ENCODE results near the gene FCER2.

The FCER2 gene

GRCh38 chr19:7699417-7700401 is 2.2 kb downstream of the FCER2 start:
- peak in 1 of 2 donors; percentile 30 for DNase-seq

GRCh38 chr19:7699003-7699402 is 2.9 kb downstream of the FCER2 start:
- no peak for DNase-seq

GRCh38 chr19:7698583-7698982 is 3.3 kb downstream of the FCER2 start:
- no peak for DNase-seq

DNA sequence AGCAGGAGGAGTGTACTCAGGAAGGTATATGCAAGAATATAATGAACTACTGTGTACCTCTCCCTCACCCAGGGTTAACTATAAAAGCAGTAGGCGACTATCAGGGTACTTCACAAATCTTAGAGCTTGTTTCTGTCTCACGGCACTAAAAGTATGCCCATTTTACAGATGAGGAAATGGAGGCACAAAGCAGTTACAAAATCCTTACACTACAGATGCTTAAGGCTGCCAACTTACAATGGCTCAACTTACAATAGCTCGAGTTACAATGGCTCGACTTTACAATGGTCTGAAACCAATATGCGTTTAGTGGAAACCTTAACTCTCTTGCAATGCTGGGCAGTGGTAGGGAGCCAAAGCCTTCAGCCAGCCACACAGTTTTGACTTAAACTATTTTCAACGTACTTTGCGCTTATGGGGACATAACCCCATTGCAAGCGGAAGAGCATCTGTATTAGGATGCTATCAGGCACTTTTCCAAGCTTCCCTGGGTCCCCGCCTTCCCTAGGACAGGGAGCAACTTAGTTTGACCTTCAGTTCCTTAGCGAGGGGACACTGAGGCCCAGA is 4.1 kb downstream of the FCER2 start:
- DNase-seq: no peak

DNA sequence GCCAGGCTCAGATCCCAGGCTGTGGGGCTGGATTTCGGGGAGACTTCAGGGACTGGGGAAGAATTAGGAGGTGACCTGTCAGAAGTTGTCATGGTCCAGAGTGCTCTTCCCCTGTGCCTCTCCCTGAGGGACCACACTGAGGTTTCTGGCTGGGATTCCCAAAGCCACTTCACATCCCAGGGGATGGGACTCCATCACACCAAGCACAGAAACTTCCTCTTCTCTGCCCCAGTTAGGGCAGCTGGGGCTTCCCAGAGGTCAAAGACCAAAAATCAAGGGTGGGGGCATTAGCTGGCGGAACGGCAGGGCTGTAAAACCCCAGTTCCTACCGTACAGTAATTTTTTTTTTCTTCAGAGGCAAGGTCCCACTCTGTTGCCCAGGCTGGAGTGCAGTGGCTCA is 7.4 kb downstream of the FCER2 start:
- no peak for DNase-seq

DNA sequence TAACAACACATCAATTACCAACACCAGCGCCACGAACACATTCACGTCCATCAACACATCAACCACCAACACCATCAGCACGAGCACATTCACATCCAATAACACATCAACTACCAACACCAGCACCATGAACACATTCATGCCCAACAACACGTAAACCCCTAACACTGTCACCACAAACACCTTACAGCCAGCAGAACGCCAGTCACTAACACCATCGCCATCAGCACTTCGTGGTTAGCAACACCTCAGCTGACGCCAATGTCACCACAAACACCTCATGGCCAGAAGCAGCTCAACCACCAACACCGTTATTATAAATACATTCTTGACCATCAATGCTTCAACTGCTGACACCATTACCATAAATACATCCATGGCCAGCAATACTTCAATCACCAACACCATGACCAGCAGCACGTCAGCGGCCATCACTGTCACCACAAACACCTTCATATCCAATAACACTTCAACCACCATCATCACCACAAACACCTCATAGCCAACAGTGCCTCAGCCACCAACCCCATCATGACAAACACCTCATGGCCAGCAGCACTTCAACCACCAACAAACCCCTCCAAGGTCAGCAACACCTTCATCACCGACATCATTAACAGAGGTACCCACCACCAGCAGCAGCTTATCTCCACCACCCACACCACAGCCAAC is 9.4 kb downstream of the FCER2 start:
- peak; percentile 47 for DNase-seq

DNA sequence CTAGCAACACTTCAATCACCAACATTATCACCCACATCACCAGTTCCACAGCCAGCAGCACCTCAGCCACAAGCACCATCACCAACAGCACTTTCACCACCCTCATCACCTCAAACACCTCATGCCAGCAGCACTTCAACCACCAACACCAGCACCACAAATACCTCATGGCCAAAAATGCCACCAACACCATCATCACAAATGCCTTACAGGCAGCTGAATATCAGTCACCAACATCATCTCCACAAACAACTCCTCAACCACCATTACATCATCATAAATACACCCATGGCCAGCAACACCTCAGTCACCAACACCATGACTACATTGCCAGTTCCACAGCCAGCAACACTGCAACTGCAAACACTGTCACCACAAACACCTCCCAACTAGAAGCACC is 10.4 kb downstream of the FCER2 start:
- peak in 1 of 2 donors; percentile 47 for DNase-seq

DNA sequence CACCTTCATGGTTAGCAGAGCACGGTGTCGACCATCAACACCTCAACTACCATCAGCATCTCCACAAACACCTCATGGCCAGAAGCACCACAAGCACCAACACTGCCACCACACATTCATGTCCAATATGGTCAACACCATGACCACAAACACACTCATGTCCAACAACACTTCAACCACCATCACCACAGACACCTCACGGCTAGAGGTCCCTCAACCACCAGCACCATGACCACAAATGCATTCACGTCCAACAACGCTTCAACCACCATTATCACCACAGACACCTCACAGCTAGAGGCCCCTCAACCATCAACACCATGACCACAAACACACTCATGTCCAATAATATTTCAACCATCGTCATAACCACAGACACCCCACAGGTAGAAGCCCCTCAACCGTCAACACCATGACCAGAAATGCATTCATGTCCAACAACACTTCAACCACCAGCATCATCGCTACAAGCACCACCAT is 11.1 kb downstream of the FCER2 start:
- DNase-seq: peak in 1 of 2 donors; percentile 51

- DNase-seq: no peak
Observed at GRCh38 chr19:7689165-7689564, 12.8 kb downstream of the FCER2 start.

DNA sequence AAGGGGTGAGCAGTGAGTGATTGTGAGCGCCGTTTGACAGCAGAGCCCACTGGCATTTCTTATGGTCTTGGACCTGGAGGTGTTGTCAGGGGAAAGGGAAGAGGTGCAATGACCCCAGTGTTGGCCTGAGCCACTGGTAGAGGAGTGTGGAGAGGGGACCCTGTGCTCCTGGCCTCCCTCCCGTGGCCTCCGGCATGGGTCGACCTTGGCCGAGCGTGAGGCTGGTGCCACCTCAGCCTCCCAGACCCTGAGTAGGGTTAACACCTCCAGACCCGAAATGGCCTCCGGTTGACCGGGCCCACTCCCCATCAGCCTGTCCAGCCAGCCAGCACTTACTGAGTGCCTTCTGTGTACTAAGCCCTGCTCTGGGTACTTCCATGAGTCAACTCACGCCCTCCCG is 14.8 kb downstream of the FCER2 start:
- DNase-seq: no peak

GRCh38 chr19:7685546-7686445 is 16.1 kb downstream of the FCER2 start:
- no peak for DNase-seq

DNA sequence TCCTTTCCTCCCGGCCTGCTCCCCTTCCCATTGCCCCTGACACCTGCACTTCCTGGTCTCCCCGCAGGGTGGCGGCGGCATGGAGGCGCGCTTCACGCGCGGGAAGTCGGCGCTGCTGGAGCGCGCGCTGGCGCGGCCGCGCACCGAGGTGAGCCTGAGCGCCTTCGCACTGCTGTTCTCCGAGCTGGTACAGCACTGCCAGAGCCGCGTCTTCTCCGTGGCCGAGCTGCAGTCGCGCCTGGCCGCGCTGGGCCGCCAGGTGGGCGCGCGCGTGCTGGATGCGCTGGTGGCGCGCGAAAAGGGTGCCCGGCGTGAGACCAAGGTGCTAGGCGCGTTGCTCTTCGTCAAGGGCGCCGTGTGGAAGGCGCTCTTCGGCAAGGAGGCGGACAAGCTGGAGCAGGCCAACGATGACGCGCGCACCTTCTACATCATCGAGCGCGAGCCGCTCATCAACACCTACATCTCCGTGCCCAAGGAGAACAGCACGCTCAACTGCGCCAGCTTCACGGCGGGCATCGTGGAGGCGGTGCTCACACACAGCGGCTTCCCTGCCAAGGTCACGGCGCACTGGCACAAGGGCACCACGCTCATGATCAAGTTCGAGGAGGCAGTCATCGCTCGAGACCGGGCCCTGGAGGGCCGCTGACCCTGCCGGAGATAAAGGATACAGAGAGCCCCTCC is 19.6 kb downstream of the FCER2 start:
- DNase-seq: no peak

- DNase-seq: peak; percentile 87 to 89
Observed at GRCh38 chr19:7681340-7682174, 20.4 kb downstream of the FCER2 start.

DNA sequence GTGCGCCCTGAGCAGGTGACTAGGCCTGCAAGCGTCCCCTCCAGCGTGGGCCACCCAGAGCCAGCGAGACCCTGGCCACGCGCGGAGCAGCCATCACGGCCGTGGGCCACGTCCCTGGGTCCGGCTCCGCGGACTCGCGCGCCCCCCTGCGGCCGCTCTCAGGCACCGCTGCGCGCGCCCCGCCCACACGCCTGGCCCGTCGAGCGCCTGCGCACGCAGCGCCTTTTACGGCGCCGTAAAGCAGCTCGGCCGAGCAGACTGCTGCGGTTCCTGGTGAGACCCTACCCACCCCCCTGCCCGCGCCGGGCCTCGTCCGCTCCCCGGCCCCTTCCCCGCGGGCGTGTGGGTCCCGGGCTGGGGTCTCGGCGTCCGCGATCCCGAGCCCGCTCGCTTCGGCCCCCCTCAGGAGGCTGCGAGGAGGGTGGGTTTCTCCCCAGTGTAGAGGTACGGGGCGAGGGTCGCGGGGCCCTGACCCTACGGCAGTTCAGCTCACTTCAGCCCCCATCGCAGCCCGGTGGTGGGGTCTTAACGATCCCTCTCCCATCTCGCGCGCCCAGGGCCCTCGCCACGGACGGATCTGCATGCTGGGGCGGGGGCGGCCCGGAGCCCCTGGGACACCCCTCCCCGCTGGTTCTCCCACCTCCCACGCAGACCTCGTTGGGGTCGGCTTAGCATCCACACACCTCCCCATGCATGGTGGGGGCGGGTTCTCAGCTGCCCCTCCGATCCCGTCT is 21.2 kb downstream of the FCER2 start, which contains the start of gene TRAPPC5:
TRAPPC5 (plus strand) TSS at position 228 of the 734 bp plus-strand sequence. CDS start 1,421 bp downstream, outside the sequence.
- DNase-seq: peak; percentile 89 to 91

DNA sequence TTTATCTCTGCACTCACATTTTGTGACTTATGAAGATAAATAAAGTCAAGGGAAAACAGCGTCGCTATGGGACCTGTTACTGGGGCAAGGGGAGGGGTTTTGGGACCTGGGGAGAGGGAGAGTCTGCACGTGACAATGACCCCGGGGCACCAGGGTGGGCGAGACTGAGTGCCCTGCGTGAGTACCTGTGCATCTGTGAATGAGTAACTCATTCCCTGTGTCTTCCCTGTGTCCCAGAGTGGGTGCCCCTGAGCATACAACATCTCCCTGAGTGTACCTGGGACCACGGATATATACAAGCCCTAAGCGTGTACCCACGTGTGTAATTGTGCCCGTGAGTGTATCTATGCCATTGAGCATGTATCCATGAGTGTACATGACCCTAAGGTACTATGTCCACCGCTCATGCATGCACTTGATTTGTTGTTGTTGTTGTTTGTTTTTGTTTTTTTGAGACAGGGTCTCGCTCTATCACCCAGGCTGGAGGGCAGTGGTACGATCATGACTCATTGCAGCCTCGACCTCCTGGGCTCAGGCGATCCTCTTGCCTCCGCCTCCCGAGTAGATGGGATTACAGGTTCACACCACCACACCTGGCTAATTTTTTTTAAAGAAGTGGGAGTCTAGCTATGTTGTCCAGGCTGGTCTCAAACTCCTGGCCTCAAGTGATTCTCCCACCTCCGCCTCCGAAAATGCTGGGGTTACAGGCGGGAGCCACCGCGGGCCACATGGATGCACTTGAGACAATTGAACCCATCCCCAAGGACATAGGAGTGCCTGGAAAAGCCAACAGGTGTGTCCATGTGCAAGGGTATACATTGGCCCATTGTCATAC is 21.9 kb downstream of the FCER2 start:
- no peak for DNase-seq

GRCh38 chr19:7678971-7679751 is 22.8 kb downstream of the FCER2 start:
- DNase-seq: peak; percentile 79 to 82

DNA sequence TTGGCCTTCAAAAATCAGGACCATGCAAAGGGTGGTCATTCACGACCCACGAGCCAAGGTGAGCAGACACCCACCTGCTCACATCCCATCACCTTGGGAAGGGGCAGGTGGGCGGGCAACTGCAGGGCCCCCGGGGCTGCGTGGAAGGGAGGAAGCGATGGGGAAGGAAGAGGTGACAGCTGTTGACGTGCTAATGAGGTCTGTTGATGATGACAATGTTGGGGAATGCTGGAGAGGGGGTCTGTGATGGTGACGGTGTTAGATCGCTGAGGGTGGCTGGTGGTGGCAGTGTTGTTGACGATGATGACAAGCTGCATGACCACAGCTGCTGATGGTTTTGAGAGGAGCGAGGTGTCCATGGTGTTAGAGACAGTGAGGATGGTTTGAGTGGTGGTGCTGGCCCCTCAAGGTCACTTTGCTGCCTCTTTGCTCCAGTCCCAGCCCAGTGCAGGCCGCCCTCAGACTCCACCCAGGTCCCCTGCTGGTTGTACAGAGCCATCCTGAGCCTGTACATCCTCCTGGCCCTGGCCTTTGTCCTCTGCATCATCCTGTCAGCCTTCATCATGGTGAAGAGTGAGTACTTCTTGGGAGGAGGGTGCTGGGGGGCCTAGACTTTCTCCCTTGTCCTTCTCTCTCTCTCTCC is 24.1 kb downstream of the FCER2 start:
- DNase-seq: no peak

DNA sequence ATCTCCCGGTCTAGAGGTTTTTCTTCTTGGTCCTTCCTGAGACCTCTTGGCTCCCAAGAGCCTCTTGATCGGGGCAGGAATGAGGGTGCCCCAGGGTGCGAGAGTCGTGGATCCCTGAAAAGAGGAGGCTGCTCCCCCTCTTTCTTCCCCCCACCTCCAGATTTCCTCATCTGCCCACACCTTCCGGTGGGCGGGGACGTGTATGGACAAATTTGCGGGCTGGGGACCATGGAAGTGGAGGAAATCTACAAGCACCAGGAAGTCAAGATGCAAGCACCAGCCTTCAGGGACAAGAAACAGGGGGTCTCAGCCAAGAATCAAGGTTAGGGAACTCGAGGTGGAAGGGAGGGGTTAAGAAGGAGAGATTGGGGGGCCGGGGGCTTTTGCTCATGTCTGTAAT is 25.1 kb downstream of the FCER2 start, which contains the start of gene MCEMP1:
MCEMP1 (plus strand) TSS at position 237 of the 400 bp plus-strand sequence; CDS start at position 268, 31 bp downstream.
- DNase-seq: no peak
